H1 (cell line): ENCODE measurements around the gene RCL1. TPM values are rescaled to one million over a fixed set of nuclear protein-coding genes. Genes with fewer than 3 reads are reported as not detected.

ENCODE experiments used
- CTCF ChIA-PET: fragments of 300-600 bp; sonication (Branson Sonifier 250); formaldehyde crosslinking; loops from one replicate; lab custom pipeline; 2021; ENCODE audit not compliant: partially characterized antibody; lab: Charles Lee
- POLR2A ChIA-PET: fragments of 300-600 bp; sonication (Branson Sonifier 250); formaldehyde crosslinking; loops from one replicate; lab custom pipeline; 2021; ENCODE audit warnings: inconsistent platforms; ENCODE audit not compliant: partially characterized antibody; lab: Charles Lee
- DNase-seq, 2 experiments: peaks; one replicate each; pipeline versions ENCODE4 v3.0.0 to v3.0.0-alpha.2; 2010 to 2022; ENCODE audit warnings: low spot score in 2 of 2, low read depth in 1 of 2, mixed read lengths in 1 of 2
- FAIRE-seq: peaks from 2 replicates; lab custom pipeline; 2011; peaks lifted over from hg19 to GRCh38; lab: Jason Lieb, UNC
- H2AFZ ChIP-seq: 2 replicates; pipeline ENCODE4 v1.8.1; 2012; ENCODE audit warnings: low read length, inconsistent platforms
- H2AK5ac ChIP-seq: 2 replicates; pipeline ENCODE4 v1.6.1; 2013; ENCODE audit warnings: low read depth, low read length
- H2BK120ac ChIP-seq: replicated peaks from 2 replicates; pipeline ENCODE3; 2013; ENCODE audit warnings: low read depth, low read length, inconsistent platforms
- H2BK12ac ChIP-seq: 2 replicates; pipeline ENCODE4 v1.6.1; 2013; ENCODE audit warnings: low read depth, low read length
- H2BK15ac ChIP-seq: 2 replicates; pipeline ENCODE4 v1.6.1; 2013; ENCODE audit warnings: low read length
- H2BK20ac ChIP-seq: 2 replicates; pipeline ENCODE4 v1.6.1; 2013; ENCODE audit warnings: low read length
- H2BK5ac ChIP-seq: 2 replicates; pipeline ENCODE4 v1.6.1; 2013; ENCODE audit warnings: low read depth, low read length
- H3K14ac ChIP-seq: 2 replicates; pipeline ENCODE4 v1.6.1; 2013; ENCODE audit warnings: inconsistent platforms; ENCODE audit not compliant: insufficient read length
- H3K18ac ChIP-seq: 2 replicates; pipeline ENCODE4 v1.6.1; 2013; ENCODE audit warnings: low read length; ENCODE audit errors: extremely low read depth
- H3K23ac ChIP-seq: 2 replicates; pipeline ENCODE4 v1.6.1; 2013; ENCODE audit warnings: inconsistent platforms; ENCODE audit not compliant: insufficient read length
- H3K23me2 ChIP-seq: 2 replicates; pipeline ENCODE4 v1.6.1; 2013; ENCODE audit warnings: low read depth, low read length
- H3K27ac ChIP-seq: 2 replicates; pipeline ENCODE4 v1.6.1; 2011; ENCODE audit warnings: low read depth, low read length, inconsistent platforms
- H3K27me3 ChIP-seq, 4 experiments: replicated peaks in 1 of 4; 1 replicate in 1 of 4; 2 replicates in 3 of 4; pipeline versions ENCODE4 v1.6.1 to v1.8.1; 2011 to 2013; ENCODE audit warnings: low read length in 3 of 4, mild to moderate bottlenecking in 3 of 4, inconsistent platforms in 2 of 4, mixed read lengths in 2 of 4, moderate library complexity in 1 of 4; ENCODE audit not compliant: control insufficient read depth in 3 of 4, insufficient read depth in 3 of 4; ENCODE audit errors: extremely low read depth in 1 of 4
- H3K36me3 ChIP-seq, 4 experiments: 2 replicates each; pipeline versions ENCODE4 v1.6.1 to v1.8.1; 2011 to 2013; ENCODE audit warnings: mild to moderate bottlenecking in 4 of 4, low read length in 3 of 4, moderate library complexity in 2 of 4, control low read depth in 1 of 4, inconsistent platforms in 1 of 4; ENCODE audit not compliant: insufficient read depth in 4 of 4, control insufficient read depth in 2 of 4
- H3K4ac ChIP-seq: replicated peaks from 2 replicates; pipeline ENCODE3; 2013; ENCODE audit warnings: low read length, low read depth, mixed read lengths, inconsistent platforms; ENCODE audit not compliant: insufficient read length
- H3K4me1 ChIP-seq, 4 experiments: replicated peaks in 1 of 4; 1 replicate in 1 of 4; 2 replicates in 3 of 4; pipeline versions ENCODE4 v1.6.1 to v1.8.1; 2011 to 2013; ENCODE audit warnings: low read length in 3 of 4, inconsistent platforms in 2 of 4, mixed read lengths in 1 of 4; ENCODE audit not compliant: insufficient read depth in 4 of 4, control insufficient read depth in 3 of 4
- H3K4me2 ChIP-seq, 2 experiments: 2 replicates each; pipeline versions ENCODE4 v1.6.1 to v1.8.1; 2011 to 2013; ENCODE audit warnings: low read depth in 2 of 2, low read length in 2 of 2, control low read depth in 1 of 2, inconsistent platforms in 1 of 2, mild to moderate bottlenecking in 1 of 2; ENCODE audit not compliant: insufficient read depth in 1 of 2
- H3K4me3 ChIP-seq, 4 experiments: fragments of 200-600, 300-600 bp in 1 of 4; sonication (generic), shearing (Covaris generic), sonication (Bioruptor Twin) in 1 of 4; 2 replicates each; pipeline versions ENCODE4 v1.5.1 to v1.8.1; 2011 to 2016; ENCODE audit warnings: low read length in 4 of 4, low read depth in 3 of 4, control low read depth in 2 of 4, inconsistent platforms in 2 of 4, mild to moderate bottlenecking in 2 of 4, mixed read lengths in 1 of 4, moderate library complexity in 1 of 4; ENCODE audit not compliant: insufficient read depth in 2 of 4; ENCODE audit errors: extremely low read depth in 1 of 4
- H3K56ac ChIP-seq: replicated peaks from 2 replicates; pipeline ENCODE3; 2013; ENCODE audit warnings: low read depth, mild to moderate bottlenecking, mixed read lengths, low read length, inconsistent platforms; ENCODE audit not compliant: insufficient read length
- H3K79me1 ChIP-seq: 2 replicates; pipeline ENCODE4 v1.6.1; 2013; ENCODE audit warnings: low read depth, low read length, control low read depth
- H3K79me2 ChIP-seq, 2 experiments: 2 replicates each; pipeline versions ENCODE4 v1.6.1 to v1.8.1; 2012 to 2013; ENCODE audit warnings: low read length in 2 of 2, mild to moderate bottlenecking in 2 of 2, inconsistent platforms in 1 of 2; ENCODE audit not compliant: insufficient read depth in 2 of 2, control insufficient read depth in 1 of 2
- H3K9ac ChIP-seq, 4 experiments: replicated peaks in 1 of 4; 1 replicate in 1 of 4; 2 replicates in 3 of 4; pipeline versions ENCODE4 v1.6.1 to v1.8.1; 2011 to 2013; ENCODE audit warnings: low read depth in 3 of 4, low read length in 3 of 4, control low read depth in 2 of 4, mild to moderate bottlenecking in 2 of 4, moderate library complexity in 2 of 4, inconsistent platforms in 1 of 4; ENCODE audit errors: extremely low read depth in 1 of 4
- H3K9me3 ChIP-seq, 2 experiments: 2 replicates each; pipeline versions ENCODE4 v1.6.1 to v1.8.1; 2012 to 2013; ENCODE audit warnings: mild to moderate bottlenecking in 2 of 2, moderate library complexity in 2 of 2, control low read depth in 1 of 2, inconsistent platforms in 1 of 2, low read depth in 1 of 2, low read length in 1 of 2, mixed read lengths in 1 of 2; ENCODE audit not compliant: insufficient read depth in 2 of 2
- H4K20me1 ChIP-seq, 2 experiments: replicated peaks in 1 of 2; 2 replicates each; pipeline versions ENCODE3 to v1.8.1; 2011 to 2013; ENCODE audit warnings: inconsistent platforms in 2 of 2, low read length in 2 of 2, mild to moderate bottlenecking in 1 of 2; ENCODE audit not compliant: insufficient read depth in 2 of 2, control insufficient read depth in 1 of 2
- H4K5ac ChIP-seq: 2 replicates; pipeline ENCODE4 v1.6.1; 2013; ENCODE audit warnings: low read length, low read depth, mixed read lengths, inconsistent platforms; ENCODE audit not compliant: insufficient read length
- H4K8ac ChIP-seq: 2 replicates; pipeline ENCODE4 v1.8.0; 2013; ENCODE audit warnings: mild to moderate bottlenecking, moderate library complexity, low read length, inconsistent platforms; ENCODE audit not compliant: insufficient read depth; ENCODE audit errors: extremely low read depth
- H4K91ac ChIP-seq: replicated peaks from 2 replicates; pipeline ENCODE3; 2013; ENCODE audit warnings: low read length, mixed read lengths, inconsistent platforms; ENCODE audit not compliant: insufficient read length
- BCL11A ChIP-seq, 2 experiments: IDR thresholded peaks; one replicate each; pipeline ENCODE4 v1.6.1; 2011; ENCODE audit warnings: low read depth in 2 of 2, low read length in 2 of 2, mild to moderate bottlenecking in 2 of 2
- BRCA1 ChIP-seq: IDR thresholded peaks from 2 replicates; pipeline ENCODE4 v1.6.1; 2012; ENCODE audit warnings: low read depth, low read length, improper control_type of control experiment
- CBX5 ChIP-seq: fragments of 300-800, 300-1000 bp; sonication (generic); IDR thresholded peaks from 2 replicates; pipeline ENCODE4 v1.7.1; 2016; ENCODE audit warnings: antibody characterized with exemption, low read length, low read depth
- CHD2 ChIP-seq: IDR thresholded peaks from 2 replicates; pipeline ENCODE4 v1.6.1; 2012; ENCODE audit warnings: low read length, improper control_type of control experiment
- SP4 ChIP-seq: IDR thresholded peaks from 2 replicates; pipeline ENCODE4 v1.6.1; 2012; ENCODE audit warnings: low read length, inconsistent platforms
- SRF ChIP-seq: IDR thresholded peaks from 2 replicates; pipeline ENCODE4 v1.6.1; 2011; ENCODE audit warnings: mild to moderate bottlenecking, low read depth, low read length, moderate library complexity
- WGBS, 2 experiments: shearing (Covaris generic) in 1 of 2; methylation state at CpG; one replicate each; pipeline versions ENCODE4 v1.1.6 to v1.1.7; 2013 to 2015; ENCODE audit warnings: low lambda C conversion rate in 2 of 2, mixed read lengths in 2 of 2, inconsistent platforms in 1 of 2, low coverage in 1 of 2, missing lambda C conversion rate in 1 of 2; ENCODE audit not compliant: insufficient replicate concordance in 2 of 2, insufficient coverage in 1 of 2, insufficient read length in 1 of 2; ENCODE audit errors: extremely low coverage in 1 of 2, missing lambda C conversion rate in 1 of 2; 5-methylcytosine and 5-hydroxymethylcytosine counted together
- polyA plus RNA-seq, 7 experiments: library from polyadenylated mRNA; depleted of rRNA in 3 of 7; stranded (reverse) in 5 of 7; unstranded in 2 of 7; fragments of >200 nt in 5 of 7; fragments of 200-250 nt in 2 of 7; gene quantifications; 1 replicate in 5 of 7; 2 replicates in 1 of 7; 4 replicates in 1 of 7; pipeline versions ENCODE4 v1.2.1 to v1.2.3, GENCODE V29; 2011 to 2013; ENCODE audit warnings: missing spikeins in 2 of 7, mixed read lengths in 2 of 7
- total RNA-seq: library from RNA; stranded (reverse); fragmentation: NEBNext Ultra II Directional; extraction: Animal tissue kit (Norgen Biotek cat#: 25700); gene quantifications from 2 replicates; pipeline ENCODE4 v1.2.1, GENCODE V29; 2021

Gene RCL1
- total and polyA plus RNA-seq, 2 of the 8 experiments (the other 6 are each of a cell fraction or from before 2014, with no cell fraction given) = 21.0 to 29.5 TPM

GRCh38 chr9:4769321-4770080, 23.2 kb upstream of the RCL1 start:
- Histone ChIP-seq H2BK20ac (no peak overlapping the region), H2AFZ (no peak overlapping the region), H3K4me2 (no peak overlapping the region), H2BK5ac (no peak overlapping the region), H3K4ac (no peak overlapping the region), H3K18ac (no peak overlapping the region), H3K9ac (no peak overlapping the region), H3K36me3 (no peaks in the 10 kb centered on the region), H2BK120ac (no peak overlapping the region), H3K79me1 (no peaks in the 10 kb centered on the region), H2BK15ac (no peak overlapping the region), H4K8ac (no peak overlapping the region), H3K56ac (no peak overlapping the region), H4K91ac (no peak overlapping the region), H3K23ac (no peak overlapping the region), H4K20me1 (no peaks in the 10 kb centered on the region), H3K9me3 (no peaks in the 10 kb centered on the region), H2BK12ac (no peak overlapping the region), H3K27ac (no peak overlapping the region), H3K23me2 (no peaks in the 10 kb centered on the region; the same call in 1 of the 2 replicates), H3K4me1 (no peaks in the 10 kb centered on the region), H3K14ac (no peak overlapping the region), H3K4me3 (no peak overlapping the region), H4K5ac (no peak overlapping the region), H3K79me2 (no peaks in the 10 kb centered on the region), H2AK5ac (no peak overlapping the region), H3K27me3 (no peaks in the 10 kb centered on the region)
- ChIA-PET CTCF (interaction anchor here (0.7 to 3.7 kb wide), 6 partner anchors 10 to 796 kb away, joined by 3 to 14 read pairs (median 3); no protein-coding TSS in a partner anchor), POLR2A (interaction anchor here (0.7 kb wide), 1 partner anchor 14 kb away, joined by 3 read pairs; no protein-coding TSS in a partner anchor)
- TF ChIP-seq SRF (no peak), CBX5 (no peak), BRCA1 (no peak), BCL11A (IDR thresholded peaks at IDR 0.05; ENCODE audit: low read depth in 2 of 2, low read length in 2 of 2) (no peak), SP4 (no peak), CHD2 (no peak)
- WGBS, 2 experiments = 90% methylated on average over 7 of the region's 7 CpGs; no CpG with 5 or more reads in 1 of the 2 experiments
- FAIRE-seq (no peak), DNase-seq (peak in 1 of 2 experiments; percentile 26)
